ENCODE results near the gene AVP. TPM values are rescaled to one million over a fixed set of nuclear protein-coding genes. Genes with fewer than 3 reads are reported as not detected.
A peak's percentile ranks its signal among the peaks of the same experiment; 100 is the strongest.
"Not testable (repeated sequence)": the region's sequence is repeated elsewhere in the genome, so short reads cannot be mapped to it uniquely, and the experiment has no call there.

Gene AVP
- polyA plus RNA-seq, 1 donor: 0.49 TPM

DNA sequence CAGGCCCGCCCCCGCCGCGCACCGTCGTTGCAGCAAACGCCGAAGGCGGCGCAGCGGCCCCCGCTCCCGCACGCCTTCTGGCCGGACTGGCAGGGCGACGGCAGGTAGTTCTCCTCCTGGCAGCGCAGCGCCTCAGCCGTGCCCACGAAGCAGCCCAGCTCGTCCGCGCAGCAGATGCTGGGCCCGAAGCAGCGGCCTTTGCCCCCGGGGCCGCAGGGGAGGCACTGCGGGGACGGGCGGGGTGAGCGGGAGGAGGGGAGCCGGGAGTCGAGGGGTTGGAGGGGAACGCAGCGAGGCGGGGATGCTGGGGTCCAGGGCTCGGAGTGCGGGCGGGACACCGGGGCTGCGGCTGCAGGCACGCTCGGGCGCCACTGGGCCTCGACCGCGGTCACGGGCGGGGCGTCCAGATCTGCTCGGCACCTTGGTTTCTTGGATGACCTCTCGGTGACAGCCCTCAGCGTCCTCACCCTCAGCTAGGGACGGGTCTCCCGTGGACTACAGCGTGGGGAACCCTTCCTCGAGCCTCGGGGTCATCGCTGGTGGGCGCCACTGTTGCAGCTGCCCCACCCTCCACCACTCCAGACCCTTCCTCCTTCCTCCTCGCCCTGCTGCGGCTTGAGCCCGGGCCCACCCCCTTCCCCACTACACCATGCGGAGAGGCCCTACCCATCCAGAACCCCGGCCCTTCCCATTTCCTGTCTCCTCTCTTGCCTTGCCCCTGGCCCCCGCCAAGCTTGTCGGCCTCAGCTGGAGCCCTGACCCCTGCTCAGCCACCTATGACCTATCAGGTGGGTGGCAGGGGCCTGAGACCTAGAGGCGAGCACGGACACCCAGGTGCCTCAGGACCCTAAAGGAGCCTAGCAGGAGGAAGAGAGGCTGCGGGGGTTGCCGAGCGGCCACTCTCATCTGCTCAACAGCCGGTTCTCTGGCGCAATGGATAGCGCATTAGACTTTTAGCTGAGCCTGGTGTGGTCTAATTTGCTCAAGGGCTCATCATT, 1.3 kb downstream of the AVP start:
- Histone ChIP-seq H3K27me3 (ENCODE audit: control insufficient read depth, insufficient read depth, low read length) (peaks cover 36% of the 10 kb centered on the region), H3K4me1 (ENCODE audit: control insufficient read depth, insufficient read depth, low read length) (peaks cover 4% of the 10 kb centered on the region), H3K4me3 (ENCODE audit: low read length) (no peak overlapping the region), H3K36me3 (ENCODE audit: control insufficient read depth, insufficient read depth, low read length) (no peaks in the 10 kb centered on the region), H3K27ac (ENCODE audit: low read length) (no peak overlapping the region), H3K9me3 (ENCODE audit: control insufficient read depth, low read depth, low read length) (peaks cover 2% of the 10 kb centered on the region)
- peak in 1 of 2 donors; percentile 33 for DNase-seq
- 83% methylated on average over 1 of the region's 76 CpGs for WGBS (ENCODE audit: insufficient coverage, low lambda C conversion rate)

DNA sequence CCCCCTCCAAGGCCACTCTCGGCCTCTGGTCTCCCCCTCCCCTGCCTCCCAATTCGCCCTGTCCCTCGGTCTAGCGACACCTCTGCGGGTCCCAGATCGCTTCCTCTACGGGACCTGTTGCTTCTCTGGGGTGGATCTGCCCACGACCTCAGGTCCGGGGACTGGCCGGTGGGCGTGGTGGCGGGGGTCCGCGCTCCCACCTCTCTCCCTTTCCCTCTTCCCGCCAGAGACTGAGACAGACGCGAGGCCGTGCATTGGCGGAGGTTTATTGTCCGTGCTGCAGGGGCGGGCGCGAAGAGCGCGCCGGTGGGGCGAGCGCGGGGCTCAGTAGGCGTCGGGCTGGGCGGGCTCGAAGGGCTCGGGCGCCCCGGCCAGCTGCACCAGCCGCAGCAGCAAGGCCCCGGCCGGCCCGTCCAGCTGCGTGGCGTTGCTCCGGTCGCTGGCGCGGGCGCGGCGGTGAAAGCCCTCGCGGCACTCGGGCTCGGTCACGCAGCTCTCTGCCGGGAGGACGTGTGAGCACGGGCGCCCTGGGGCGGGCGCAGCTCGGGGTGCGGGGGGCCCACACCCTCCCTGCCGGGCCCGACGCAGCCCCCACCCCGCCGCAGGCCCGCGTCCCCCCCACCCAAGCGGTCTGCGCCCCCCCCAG, 2.1 kb downstream of the AVP start:
- Histone ChIP-seq H3K36me3 (ENCODE audit: control insufficient read depth, insufficient read depth, low read length) (no peaks in the 10 kb centered on the region), H3K4me1 (ENCODE audit: control insufficient read depth, insufficient read depth, low read length) (peaks cover 4% of the 10 kb centered on the region), H3K9me3 (ENCODE audit: control insufficient read depth, low read depth, low read length) (peaks cover 2% of the 10 kb centered on the region), H3K27me3 (ENCODE audit: control insufficient read depth, insufficient read depth, low read length) (peaks cover 36% of the 10 kb centered on the region), H3K4me3 (ENCODE audit: low read length) (no peak overlapping the region), H3K27ac (ENCODE audit: low read length) (no peak overlapping the region)
- peak in 1 of 2 donors; percentile 28 for DNase-seq
- no CpG with 5 or more reads among the region's 71 CpGs for WGBS (ENCODE audit: insufficient coverage, low lambda C conversion rate)

DNA sequence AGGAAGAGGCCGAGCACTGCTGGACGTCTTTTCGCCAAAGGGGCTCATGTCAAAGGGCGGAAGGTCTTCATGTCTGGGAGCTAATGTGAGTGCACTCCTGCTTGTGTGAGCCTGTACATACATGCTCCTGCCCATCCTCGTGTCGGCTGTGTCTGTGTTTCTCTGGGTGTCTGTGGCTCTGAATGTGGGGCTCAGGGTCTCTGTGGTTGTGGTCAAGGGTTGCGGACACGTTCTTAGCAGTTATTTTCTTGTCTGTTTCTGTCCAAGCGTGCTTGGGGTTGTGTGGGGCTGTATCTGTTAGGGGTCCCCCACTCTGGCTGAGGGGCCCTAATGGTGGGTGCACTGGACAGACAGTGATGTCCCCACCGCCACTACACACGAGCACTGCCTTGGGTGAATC, 2.9 kb downstream of the AVP start:
- no peaks in the 10 kb centered on the region for H3K36me3 ChIP-seq (ENCODE audit: control insufficient read depth, insufficient read depth, low read length)
- peaks cover 2% of the 10 kb centered on the region for H3K9me3 ChIP-seq (ENCODE audit: control insufficient read depth, low read depth, low read length)
- H3K4me3 ChIP-seq (ENCODE audit: low read length): no peak overlapping the region
- DNase-seq: no peak
- H3K27me3 ChIP-seq (ENCODE audit: control insufficient read depth, insufficient read depth, low read length): peaks cover 36% of the 10 kb centered on the region
- H3K4me1 ChIP-seq (ENCODE audit: control insufficient read depth, insufficient read depth, low read length): peaks cover 4% of the 10 kb centered on the region
- H3K27ac ChIP-seq (ENCODE audit: low read length): no peak overlapping the region
- no CpG with 5 or more reads among the region's 11 CpGs for WGBS (ENCODE audit: insufficient coverage, low lambda C conversion rate)

DNA sequence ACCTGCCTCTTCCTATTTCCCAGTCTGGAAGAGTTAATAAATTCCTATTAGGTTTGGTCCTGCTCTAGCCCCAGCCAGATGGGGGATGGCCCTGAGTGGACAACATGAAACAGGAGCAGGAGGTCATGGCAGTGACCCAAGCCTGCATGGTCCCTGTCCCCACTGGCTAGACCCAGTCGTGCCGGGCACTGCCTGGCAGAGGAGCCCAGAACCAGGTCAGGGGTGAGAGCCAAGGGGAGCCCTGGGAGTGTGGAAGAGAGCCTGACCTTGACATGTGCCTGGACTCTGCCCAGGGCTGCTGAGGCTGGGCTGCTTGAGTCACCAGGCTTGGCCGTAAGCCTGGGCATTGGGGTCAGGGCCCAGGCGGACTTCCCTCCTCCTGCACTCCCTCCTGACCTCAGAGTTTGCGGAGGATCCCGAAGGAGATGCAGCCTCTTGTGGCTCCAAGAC, 3.6 kb downstream of the AVP start:
- DNase-seq: no peak

DNA sequence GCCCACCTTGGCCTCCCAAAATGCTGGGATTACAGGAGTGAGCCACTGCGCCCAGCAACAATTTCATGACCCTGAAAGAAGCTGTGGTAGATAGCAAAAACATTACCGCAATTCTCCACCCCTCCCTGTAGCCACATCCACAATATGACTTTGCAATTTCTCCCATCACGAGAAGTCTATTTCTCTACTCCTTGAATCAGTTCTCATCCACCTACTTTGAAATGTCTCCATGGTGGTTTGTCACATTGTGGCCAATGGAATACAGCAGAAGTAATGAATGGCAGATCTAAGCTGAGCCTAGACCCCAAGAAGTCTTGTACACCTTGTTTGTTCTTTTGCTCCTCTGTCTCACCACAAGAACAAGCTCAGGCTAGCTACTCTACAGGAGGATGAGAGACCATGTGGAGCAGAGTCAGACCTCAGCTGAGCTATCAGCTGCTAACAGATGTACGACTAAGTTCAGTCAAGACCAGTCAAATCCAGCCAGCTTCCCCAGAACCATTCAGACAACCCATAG, 6.8 kb downstream of the AVP start:
- Histone ChIP-seq H3K27me3 (ENCODE audit: control insufficient read depth, insufficient read depth, low read length) (peaks cover 27% of the 10 kb centered on the region), H3K36me3 (ENCODE audit: control insufficient read depth, insufficient read depth, low read length) (no peaks in the 10 kb centered on the region), H3K4me3 (ENCODE audit: low read length) (no peak overlapping the region), H3K4me1 (ENCODE audit: control insufficient read depth, insufficient read depth, low read length) (peaks cover 8% of the 10 kb centered on the region), H3K27ac (ENCODE audit: low read length) (no peak overlapping the region), H3K9me3 (ENCODE audit: control insufficient read depth, low read depth, low read length) (peaks cover 2% of the 10 kb centered on the region)
- no peak for DNase-seq
- no CpG with 5 or more reads among the region's 4 CpGs for WGBS (ENCODE audit: insufficient coverage, low lambda C conversion rate)

More for the DNA sequence above, 3.6 kb downstream of the AVP start:
- Histone ChIP-seq H3K36me3 (ENCODE audit: control insufficient read depth, insufficient read depth, low read length) (no peaks in the 10 kb centered on the region), H3K9me3 (ENCODE audit: control insufficient read depth, low read depth, low read length) (peaks cover 2% of the 10 kb centered on the region), H3K27ac (ENCODE audit: low read length) (no peak overlapping the region), H3K4me1 (ENCODE audit: control insufficient read depth, insufficient read depth, low read length) (peaks cover 4% of the 10 kb centered on the region), H3K27me3 (ENCODE audit: control insufficient read depth, insufficient read depth, low read length) (peaks cover 36% of the 10 kb centered on the region), H3K4me3 (ENCODE audit: low read length) (no peak overlapping the region)
- WGBS (ENCODE audit: insufficient coverage, low lambda C conversion rate): no CpG with 5 or more reads among the region's 6 CpGs

DNA sequence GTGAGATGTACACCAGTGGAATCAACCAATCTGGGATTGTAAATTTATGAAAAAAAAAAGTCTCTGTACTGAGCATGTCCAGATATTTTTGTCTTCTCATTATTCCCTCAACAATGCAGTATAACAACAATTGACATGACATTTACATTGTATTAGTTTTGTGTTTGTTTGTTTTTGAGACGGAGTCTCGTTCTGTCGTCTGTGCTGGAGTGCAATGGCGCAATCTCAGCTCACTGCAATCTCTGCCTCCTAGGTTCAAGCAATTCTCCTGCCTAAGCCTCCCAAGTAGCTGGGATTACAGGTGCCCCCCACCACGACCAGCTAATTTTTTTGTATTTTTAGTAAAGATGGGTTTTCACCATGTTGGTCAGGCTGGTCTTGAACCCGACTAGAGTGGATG, 9.2 kb downstream of the AVP start:
- Histone ChIP-seq H3K4me1 (ENCODE audit: control insufficient read depth, insufficient read depth, low read length) (peaks cover 15% of the 10 kb centered on the region), H3K27me3 (ENCODE audit: control insufficient read depth, insufficient read depth, low read length) (peaks cover 19% of the 10 kb centered on the region)
- H3K36me3 ChIP-seq (ENCODE audit: control insufficient read depth, insufficient read depth, low read length); H3K4me3 ChIP-seq (ENCODE audit: low read length); H3K9me3 ChIP-seq (ENCODE audit: control insufficient read depth, low read depth, low read length); H3K27ac ChIP-seq (ENCODE audit: low read length); DNase-seq: not testable (repeated sequence)
- no CpG with 5 or more reads among the region's 6 CpGs for WGBS (ENCODE audit: insufficient coverage, low lambda C conversion rate)

DNA sequence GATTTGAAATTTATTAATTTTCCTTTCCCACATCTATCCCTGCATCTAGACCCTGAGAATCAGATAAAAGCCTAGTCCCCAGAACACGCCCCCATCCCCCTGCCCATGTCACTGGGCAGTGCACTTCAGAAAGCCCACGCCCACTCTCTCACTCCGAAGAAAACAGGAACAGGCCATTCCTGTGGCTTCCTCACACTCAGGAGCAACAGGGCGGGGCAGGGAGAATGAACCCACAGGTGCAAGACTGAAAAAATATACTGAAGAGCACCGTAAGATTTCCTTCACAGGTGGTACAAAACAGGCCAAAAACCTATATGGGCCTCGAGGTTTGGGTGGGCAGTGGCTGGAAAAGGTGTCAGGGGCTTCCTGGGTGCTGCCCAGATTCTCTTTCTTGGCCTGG, 9.7 kb downstream of the AVP start:
- Histone ChIP-seq H3K4me1 (ENCODE audit: control insufficient read depth, insufficient read depth, low read length) (peaks cover 15% of the 10 kb centered on the region), H3K9me3 (ENCODE audit: control insufficient read depth, low read depth, low read length) (peaks cover 5% of the 10 kb centered on the region), H3K4me3 (ENCODE audit: low read length) (no peak overlapping the region), H3K27me3 (ENCODE audit: control insufficient read depth, insufficient read depth, low read length) (peaks cover 15% of the 10 kb centered on the region), H3K27ac (ENCODE audit: low read length) (no peak overlapping the region), H3K36me3 (ENCODE audit: control insufficient read depth, insufficient read depth, low read length) (no peaks in the 10 kb centered on the region)
- WGBS (ENCODE audit: insufficient coverage, low lambda C conversion rate): no CpG with 5 or more reads among the region's 6 CpGs
- peak in 1 of 2 donors; percentile 19 for DNase-seq

DNA sequence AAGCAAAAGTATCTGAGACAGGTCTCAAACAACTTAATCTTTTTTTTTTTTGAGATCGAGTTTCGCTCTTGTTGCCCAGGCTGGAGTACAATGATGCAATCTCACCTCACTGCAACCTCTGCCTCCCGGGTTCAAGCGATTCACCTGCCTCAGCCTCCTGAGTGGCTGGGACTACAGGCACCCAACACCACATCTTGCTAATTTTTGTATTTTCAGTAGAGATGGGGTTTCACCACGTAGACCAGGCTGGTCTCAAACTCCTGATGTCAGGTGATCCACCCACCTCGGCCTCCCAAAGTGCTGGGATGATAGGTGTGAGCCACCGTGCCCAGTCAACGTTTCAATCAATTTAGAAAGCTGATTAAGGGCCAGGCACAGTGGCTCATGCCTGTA, 11.3 kb downstream of the AVP start:
- H3K27ac ChIP-seq (ENCODE audit: low read length); H3K4me3 ChIP-seq (ENCODE audit: low read length); DNase-seq; H3K36me3 ChIP-seq (ENCODE audit: control insufficient read depth, insufficient read depth, low read length); H3K9me3 ChIP-seq (ENCODE audit: control insufficient read depth, low read depth, low read length): not testable (repeated sequence)
- no CpG with 5 or more reads among the region's 8 CpGs for WGBS (ENCODE audit: insufficient coverage, low lambda C conversion rate)
- Histone ChIP-seq H3K27me3 (ENCODE audit: control insufficient read depth, insufficient read depth, low read length) (peaks cover 15% of the 10 kb centered on the region), H3K4me1 (ENCODE audit: control insufficient read depth, insufficient read depth, low read length) (peaks cover 15% of the 10 kb centered on the region)

DNA sequence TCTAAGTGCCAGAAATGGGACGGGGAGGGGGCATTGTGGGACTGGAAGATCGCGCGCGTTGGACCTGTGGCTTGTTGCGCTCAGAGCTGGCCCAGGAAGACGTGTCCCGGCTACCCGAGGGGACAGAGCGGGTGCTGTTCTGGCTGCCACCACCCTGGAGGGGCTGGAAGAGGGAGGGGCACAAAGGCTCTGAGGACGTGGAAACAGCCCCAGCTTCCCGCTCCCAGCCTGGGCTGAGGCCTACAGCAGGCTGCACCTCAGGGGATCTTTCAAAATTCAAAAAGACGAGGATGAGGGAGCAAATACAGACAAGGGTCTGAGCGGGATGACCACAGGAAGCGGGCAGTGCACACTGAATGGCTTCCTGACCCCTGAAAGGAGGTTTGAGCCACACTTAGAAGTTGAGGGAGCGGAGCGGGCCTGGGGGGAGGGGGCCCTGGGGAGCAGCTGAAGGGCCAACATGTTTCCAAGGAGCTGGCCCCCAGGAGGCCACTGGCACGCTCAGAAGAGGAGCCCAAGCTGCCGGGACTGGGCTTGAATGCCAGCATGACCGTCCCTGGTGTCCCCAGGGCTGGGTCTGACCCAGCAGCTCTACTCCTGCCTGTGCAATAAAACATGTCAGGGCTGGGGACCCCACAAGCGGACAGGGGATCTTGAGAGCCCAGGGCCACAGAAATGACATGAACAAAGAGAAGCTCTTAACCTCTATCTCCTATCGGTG, 11.8 kb downstream of the AVP start:
- DNase-seq: no peak
- peaks cover 5% of the 10 kb centered on the region for H3K9me3 ChIP-seq (ENCODE audit: control insufficient read depth, low read depth, low read length)
- peaks cover 15% of the 10 kb centered on the region for H3K27me3 ChIP-seq (ENCODE audit: control insufficient read depth, insufficient read depth, low read length)
- no peaks in the 10 kb centered on the region for H3K36me3 ChIP-seq (ENCODE audit: control insufficient read depth, insufficient read depth, low read length)
- H3K4me1 ChIP-seq (ENCODE audit: control insufficient read depth, insufficient read depth, low read length): peaks cover 15% of the 10 kb centered on the region
- no peak overlapping the region for H3K27ac ChIP-seq (ENCODE audit: low read length)
- no CpG with 5 or more reads among the region's 22 CpGs for WGBS (ENCODE audit: insufficient coverage, low lambda C conversion rate)
- H3K4me3 ChIP-seq (ENCODE audit: low read length): peak overlapping the region; percentile 30
